ENCODE measurements around the gene ANKRD45. TPM values are rescaled to one million over a fixed set of nuclear protein-coding genes. Genes with fewer than 3 reads are reported as not detected.
A peak's percentile ranks its signal among the peaks of the same experiment; 100 is the strongest.
"Not testable (repeated sequence)": the region's sequence is repeated elsewhere in the genome, so short reads cannot be mapped to it uniquely, and the experiment has no call there.

The ANKRD45 gene
- polyA plus RNA-seq, 2 of the 4 experiments (the other 2 are of a cell fraction) = 0.18 to 0.27 TPM

GRCh38 chr1:173573596-173573995, 96.1 kb downstream of the ANKRD45 start:
- ATAC-seq = peak; percentile 86 to 90
- no peak overlapping the region for H3K4me3 ChIP-seq
- ChIA-PET POLR2A (interaction anchor here (0.7 to 1.0 kb wide), 2 partner anchors 141 to 181 kb away, joined by 3 read pairs; partner anchors contain the start of gene KLHL20), CTCF (no interaction called here)
- peaks cover 13% of the 10 kb centered on the region for H3K4me1 ChIP-seq
- FAIRE-seq = no peak
- peak overlapping the region; percentile 26 to 72; a peak in 4 of 6 replicates for H3K27ac ChIP-seq
- WGBS (ENCODE audit: missing lambda C conversion rate) = 15% methylated on average over 4 of the region's 4 CpGs
- TF ChIP-seq FOSL2 (IDR thresholded peaks at IDR 0.05) = no peak
- peak; percentile 46 for TF ChIP-seq FOSL2 (CRISPR knock-in tag; IDR thresholded peaks at IDR 0.05)
- no peak for TF ChIP-seq HES2 (IDR thresholded peaks at IDR 0.05)
- H3K4me2 ChIP-seq = peak overlapping the region; percentile 53
- DNase-seq (ENCODE audit: low read depth in 1 of 2, low spot score in 1 of 2) = peak; percentile 18 to 48
- H3K9me3 ChIP-seq = no peaks in the 10 kb centered on the region

GRCh38 chr1:173572201-173572873, 97.3 kb downstream of the ANKRD45 start:
- H3K4me3 ChIP-seq = no peak overlapping the region
- no peak for ATAC-seq
- 89% methylated on average over 3 of the region's 3 CpGs for WGBS (ENCODE audit: missing lambda C conversion rate)
- no peak overlapping the region for H3K27ac ChIP-seq
- DNase-seq (ENCODE audit: low read depth in 1 of 2, low spot score in 1 of 2) = no peak
- H3K4me1 ChIP-seq = peaks cover 13% of the 10 kb centered on the region
- CTCF ChIA-PET = no interaction called here
- FAIRE-seq = no peak
- H3K4me2 ChIP-seq = no peak overlapping the region
- no peak for TF ChIP-seq FOXS1 (CRISPR knock-in tag; IDR thresholded peaks at IDR 0.05)
- no peak for TF ChIP-seq BHLHE40 (IDR thresholded peaks at IDR 0.05; ENCODE audit: low read depth, low read length)
- no peaks in the 10 kb centered on the region for H3K9me3 ChIP-seq
- POLR2A ChIA-PET = no interaction called here

GRCh38 chr1:173570370-173571007, 99.2 kb downstream of the ANKRD45 start:
- no peak overlapping the region for H3K4me3 ChIP-seq
- H3K9me3 ChIP-seq = no peaks in the 10 kb centered on the region
- no peak overlapping the region for H3K27ac ChIP-seq
- H3K4me2 ChIP-seq = no peak overlapping the region
- POLR2A ChIA-PET = no interaction called here
- H3K4me1 ChIP-seq = peaks cover 13% of the 10 kb centered on the region
- no peak for DNase-seq (ENCODE audit: low read depth in 1 of 2, low spot score in 1 of 2)
- TF ChIP-seq EHMT2 (IDR thresholded peaks at IDR 0.05; ENCODE audit: low read depth) (no peak), RAD21 (conservative IDR thresholded peaks at IDR 0.05 in 1 of 2, IDR thresholded peaks at IDR 0.05 in 1 of 2) (no peak), FOSB (CRISPR knock-in tag; IDR thresholded peaks at IDR 0.05) (no peak)
- FAIRE-seq = no peak
- ATAC-seq = no peak
- CTCF ChIA-PET = no interaction called here
- WGBS (ENCODE audit: missing lambda C conversion rate) = 89% methylated on average over 4 of the region's 4 CpGs

DNA sequence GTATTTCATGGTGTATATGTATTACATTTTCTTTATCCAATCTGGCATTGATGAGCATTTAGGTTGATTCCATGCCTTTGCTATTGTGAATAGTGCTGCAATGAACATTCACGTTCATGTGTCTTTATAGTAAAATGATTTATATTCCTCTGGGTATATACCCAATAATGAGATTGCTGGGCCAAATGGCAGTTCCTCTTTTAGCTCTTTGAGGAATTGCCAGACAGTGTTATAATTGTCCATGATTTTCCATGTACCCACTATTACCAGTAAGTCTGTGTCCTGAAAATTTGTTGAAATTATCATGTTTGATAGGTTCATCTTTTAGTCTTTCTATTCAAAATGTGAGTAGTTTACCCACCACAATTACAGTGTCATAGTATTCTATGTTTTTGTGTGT, 101.2 kb downstream of the ANKRD45 start:
- Histone ChIP-seq H3K4me3 (no peak overlapping the region), H3K4me1 (peaks cover 6% of the 10 kb centered on the region), H3K27ac (no peak overlapping the region), H3K9me3 (peaks cover 5% of the 10 kb centered on the region; the same call in 1 of the 3 replicates), H3K4me2 (no peak overlapping the region)
- DNase-seq (ENCODE audit: low read depth in 1 of 2, low spot score in 1 of 2) (no peak), ATAC-seq (no peak), FAIRE-seq (no peak)
- POLR2A ChIA-PET = no interaction called here
- CTCF ChIA-PET = no interaction called here
- no peak for TF ChIP-seq POLR2A (IDR thresholded peaks at IDR 0.05; ENCODE audit: low read length)
- no peak for TF ChIP-seq E2F6 (IDR thresholded peaks at IDR 0.05; ENCODE audit: borderline replicate concordance, low read depth)
- TF ChIP-seq EHF (CRISPR knock-in tag; IDR thresholded peaks at IDR 0.05) = no peak
- TF ChIP-seq, protein P1, sequence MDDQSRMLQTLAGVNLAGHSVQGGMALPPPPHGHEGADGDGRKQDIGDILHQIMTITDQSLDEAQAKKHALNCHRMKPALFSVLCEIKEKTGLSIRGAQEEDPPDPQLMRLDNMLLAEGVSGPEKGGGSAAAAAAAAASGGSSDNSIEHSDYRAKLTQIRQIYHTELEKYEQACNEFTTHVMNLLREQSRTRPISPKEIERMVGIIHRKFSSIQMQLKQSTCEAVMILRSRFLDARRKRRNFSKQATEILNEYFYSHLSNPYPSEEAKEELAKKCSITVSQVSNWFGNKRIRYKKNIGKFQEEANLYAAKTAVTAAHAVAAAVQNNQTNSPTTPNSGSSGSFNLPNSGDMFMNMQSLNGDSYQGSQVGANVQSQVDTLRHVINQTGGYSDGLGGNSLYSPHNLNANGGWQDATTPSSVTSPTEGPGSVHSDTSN (IDR thresholded peaks at IDR 0.05) = no peak
- no peak for TF ChIP-seq MAZ (IDR thresholded peaks at IDR 0.05; ENCODE audit: borderline replicate concordance, low read depth, low read length)
- no peak for TF ChIP-seq NPAS2 (CRISPR knock-in tag; IDR thresholded peaks at IDR 0.05; ENCODE audit: borderline replicate concordance)
- TF ChIP-seq RCOR1 (IDR thresholded peaks at IDR 0.05; ENCODE audit: low read depth, low read length) = no peak
- TF ChIP-seq POLR2AphosphoS2 (conservative IDR thresholded peaks at IDR 0.05; ENCODE audit: low read length) = no peak
- no peak for TF ChIP-seq KDM5A (IDR thresholded peaks at IDR 0.05)
- 43% methylated on average over 1 of the region's 1 CpG for WGBS (ENCODE audit: missing lambda C conversion rate)

- DNase-seq (ENCODE audit: low read depth in 1 of 2, low spot score in 1 of 2); CTCF ChIA-PET; H3K9me3 ChIP-seq; ATAC-seq; H3K4me1 ChIP-seq; FAIRE-seq; H3K27ac ChIP-seq; H3K4me3 ChIP-seq; H3K4me2 ChIP-seq; POLR2A ChIA-PET: not testable (repeated sequence)
- WGBS (ENCODE audit: missing lambda C conversion rate) = 9% methylated on average over 1 of the region's 1 CpG
Observed at GRCh38 chr1:173563846-173564245, 105.8 kb downstream of the ANKRD45 start.
